ENCODE data around the gene SEM1. TPM values are rescaled to one million over a fixed set of nuclear protein-coding genes. Genes with fewer than 3 reads are reported as not detected.

Gene SEM1
- total RNA-seq, 1 donor from 2014 or later = 219 TPM

DNA sequence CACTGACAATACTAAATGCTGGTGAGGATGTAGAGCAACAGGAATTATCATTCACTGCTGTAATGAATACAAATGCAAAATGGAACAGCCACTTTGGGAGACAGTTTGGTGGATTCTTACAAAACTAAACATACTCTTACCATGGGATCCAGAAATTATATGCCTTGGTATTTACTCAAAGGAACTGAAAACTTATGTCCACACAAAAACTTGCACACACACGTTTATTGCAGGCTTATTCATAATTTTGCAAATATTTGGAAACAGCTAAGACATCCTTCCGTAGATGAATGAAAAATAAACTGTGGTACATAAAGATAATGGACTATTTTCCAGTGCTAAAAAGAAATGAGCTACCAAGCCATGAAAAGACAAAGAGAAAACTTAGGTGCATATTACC lies 69.6 kb downstream of the SEM1 start:
- no peak for DNase-seq (ENCODE audit: low read depth)
- no peak overlapping the region for H3K4me3 ChIP-seq (ENCODE audit: low read depth, low read length)
- TF ChIP-seq CTCF (conservative IDR thresholded peaks at IDR 0.05; ENCODE audit: low read depth, low read length) = no peak

All from epithelial cell of proximal tubule (primary cell).